HG03469 (cell line): Measurements from ENCODE around the gene PDE2A.

Source experiments
- ATAC-seq: cut with Tn5 transposase; IDR thresholded peaks from one replicate; pipeline ENCODE4 v1.9.1; 2021; ENCODE audit warnings: mild to moderate bottlenecking, moderate library complexity, moderate number of reproducible peaks; ENCODE audit not compliant: unreplicated experiment

Gene PDE2A

DNA sequence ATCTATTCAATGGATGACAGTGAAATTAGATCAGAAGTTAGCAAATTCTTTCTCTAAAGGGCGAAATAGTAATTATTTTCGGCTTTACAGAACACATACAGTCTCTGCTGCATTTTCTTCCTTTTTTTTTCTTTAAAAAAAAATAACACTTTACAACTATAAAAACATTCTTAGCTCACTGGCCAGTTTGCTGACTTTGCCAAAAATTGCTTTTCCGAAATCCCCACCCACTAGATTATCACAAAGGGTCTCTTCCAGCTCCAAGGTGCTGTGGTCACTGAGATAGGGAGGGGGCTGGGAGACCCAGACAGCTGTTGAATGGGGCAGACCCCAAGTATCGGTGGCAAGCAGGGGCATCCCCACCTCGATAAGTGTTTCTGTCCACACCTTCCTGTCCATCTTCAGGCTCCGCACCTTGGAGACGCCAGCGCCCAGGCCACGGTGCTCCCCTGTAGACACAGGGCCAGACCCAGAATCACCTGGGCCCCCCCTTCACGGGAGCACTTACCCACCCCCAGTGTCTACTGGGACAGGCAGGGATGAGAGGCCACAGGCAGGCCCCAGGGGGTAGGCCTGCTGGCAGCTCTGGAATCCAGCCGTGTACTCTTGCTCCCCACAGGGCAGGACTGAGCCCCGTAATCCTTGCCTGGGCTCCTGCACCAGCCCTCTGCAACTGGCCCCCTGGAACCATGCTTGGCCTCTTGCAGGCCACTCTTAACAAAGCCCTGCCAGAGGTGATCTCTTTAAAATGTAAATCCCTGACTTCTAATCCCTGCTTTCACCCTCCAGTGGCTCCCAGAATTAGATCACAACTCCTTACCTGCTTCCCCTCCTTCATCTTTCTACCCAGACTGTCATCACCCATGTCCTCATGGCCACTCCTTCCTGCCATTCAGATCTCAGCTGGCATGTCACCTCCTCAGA lies 31.5 kb upstream of the PDE2A start:
- ATAC-seq: no peak

DNA sequence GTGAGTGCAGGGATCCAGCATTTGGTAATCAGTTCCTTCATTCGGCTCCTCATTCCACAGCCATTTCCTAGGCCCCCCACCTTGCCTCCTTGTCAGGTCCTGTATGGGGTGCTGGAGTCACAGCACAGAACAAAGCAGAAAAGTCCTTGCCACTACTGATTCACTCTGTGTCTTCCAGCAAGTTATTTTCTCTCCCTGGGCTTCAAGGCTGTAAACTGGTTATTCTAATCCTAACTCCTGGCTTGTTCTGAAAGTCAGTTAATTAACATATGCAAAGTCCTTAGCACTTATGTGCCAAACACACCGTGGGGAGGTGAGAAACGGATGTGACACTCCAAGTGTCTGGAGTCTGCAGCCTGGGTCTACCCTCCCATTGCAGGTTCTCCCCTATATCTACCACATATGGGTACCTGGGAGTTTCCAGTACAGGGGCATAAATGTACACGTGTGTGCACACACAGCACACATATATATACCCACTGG lies 30.6 kb upstream of the PDE2A start:
- ATAC-seq: no peak

GRCh38 chr11:72704028-72704782 lies 30.0 kb upstream of the PDE2A start:
- ATAC-seq: no peak

DNA sequence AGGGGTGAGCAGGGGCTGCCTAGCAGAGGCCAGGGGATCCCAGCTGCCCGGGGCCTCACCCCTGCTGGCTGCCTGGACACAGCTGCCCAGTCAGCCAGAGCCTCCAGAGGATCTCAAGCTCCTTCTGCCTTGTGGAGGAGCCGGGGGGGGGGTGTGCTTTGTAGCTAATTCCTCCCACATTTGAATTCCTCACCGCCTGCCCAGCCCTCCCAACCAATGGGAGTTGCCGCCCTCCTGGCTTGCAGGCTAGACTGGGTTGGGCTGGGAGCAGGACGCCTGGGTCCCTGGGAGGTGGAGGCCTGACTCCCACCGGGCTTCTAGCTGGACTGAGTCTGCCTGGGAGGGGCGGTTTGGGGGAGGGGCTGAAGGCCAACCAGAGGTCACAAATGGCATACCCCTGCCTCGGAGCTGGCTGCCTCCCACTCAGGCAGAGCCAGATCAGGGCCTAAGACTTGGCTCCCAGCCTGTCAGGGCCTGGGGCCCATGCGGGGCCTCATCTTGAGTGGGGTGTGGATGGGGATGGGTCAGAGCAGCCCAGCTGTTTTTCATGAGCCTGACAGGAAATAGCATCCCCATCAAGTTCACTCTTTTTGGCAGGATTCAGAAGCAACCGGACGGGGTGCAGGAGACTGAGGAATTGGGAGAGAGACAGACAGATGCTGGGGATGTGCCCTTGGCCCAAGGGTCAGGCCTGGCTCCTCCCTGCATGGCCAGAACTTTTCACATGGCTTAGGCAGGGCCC lies 29.2 kb upstream of the PDE2A start:
- ATAC-seq: no peak

DNA sequence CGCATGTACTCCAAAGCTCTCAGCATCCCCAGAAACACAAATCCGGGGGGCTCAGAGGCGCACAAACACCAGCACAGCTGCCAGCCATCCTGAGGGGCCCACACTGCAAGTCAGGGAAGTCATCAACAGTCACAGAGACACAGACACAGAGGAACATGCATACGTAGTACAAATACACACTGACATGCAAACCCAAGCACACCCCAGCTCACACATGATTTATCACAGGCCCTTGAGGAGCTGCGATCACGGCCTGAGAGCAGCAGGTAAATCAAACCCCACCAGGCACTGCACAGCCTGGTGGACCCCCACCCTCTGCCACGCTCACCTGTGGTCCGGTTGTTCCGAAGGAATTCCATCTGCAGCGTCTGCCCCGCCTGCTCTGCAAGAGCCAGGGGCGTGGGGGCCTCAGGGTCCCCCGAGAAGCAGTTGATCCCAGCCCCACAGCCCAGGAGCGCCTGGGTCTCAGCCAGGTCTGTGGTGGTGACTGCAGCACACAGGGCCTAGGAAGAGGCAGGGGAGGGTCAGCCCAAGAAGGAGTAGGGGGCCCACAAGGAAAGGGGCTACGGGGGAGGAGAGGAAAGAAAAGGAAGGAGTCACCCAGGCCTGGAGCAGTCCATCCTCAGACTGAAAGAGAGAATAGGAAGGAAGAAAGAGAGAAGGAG lies 28.5 kb upstream of the PDE2A start:
- no peak for ATAC-seq

DNA sequence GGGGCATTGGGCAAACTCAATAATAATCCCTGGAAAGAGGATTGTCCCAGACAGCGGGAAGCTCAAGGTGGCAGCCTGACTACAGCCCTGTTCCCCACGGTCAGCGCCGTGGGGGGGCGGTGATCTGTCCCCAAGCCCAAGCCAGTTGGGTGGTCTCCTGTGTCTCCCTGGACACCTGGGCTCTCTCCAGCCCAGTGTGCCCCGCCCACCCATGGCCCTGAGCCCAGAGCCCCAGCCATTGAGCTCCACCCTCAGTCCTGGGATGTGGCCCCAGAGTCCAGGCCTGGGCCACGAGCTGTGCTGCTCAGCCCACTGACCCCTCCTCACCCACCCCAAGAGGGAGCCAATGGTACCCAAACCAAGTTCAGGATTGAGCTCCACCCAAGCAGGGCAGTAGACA lies 27.9 kb upstream of the PDE2A start:
- ATAC-seq: no peak

GRCh38 chr11:72701466-72701865 lies 27.2 kb upstream of the PDE2A start:
- no peak for ATAC-seq

DNA sequence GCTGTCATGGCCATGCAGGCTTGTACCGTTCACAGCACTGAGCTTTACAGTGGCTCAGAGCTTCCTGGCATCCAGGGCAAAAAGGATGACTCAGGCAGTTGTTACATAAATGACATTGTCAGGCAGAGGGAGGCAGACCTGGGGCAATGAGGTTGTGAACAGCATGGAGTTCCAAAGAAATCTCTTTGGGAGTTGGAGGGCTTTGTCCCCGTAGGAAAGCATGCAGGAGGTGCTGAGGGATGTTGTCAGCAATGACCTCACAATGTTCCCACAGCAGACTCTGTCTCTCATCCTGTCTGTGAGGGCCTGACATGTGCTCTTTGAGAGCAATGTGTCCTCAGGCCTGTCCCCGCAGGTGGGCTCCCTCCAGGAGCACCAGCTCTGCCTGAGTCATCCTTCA lies 25.9 kb upstream of the PDE2A start:
- no peak for ATAC-seq

- ATAC-seq: no peak
Observed at GRCh38 chr11:72697814-72698213, 23.6 kb upstream of the PDE2A start.

DNA sequence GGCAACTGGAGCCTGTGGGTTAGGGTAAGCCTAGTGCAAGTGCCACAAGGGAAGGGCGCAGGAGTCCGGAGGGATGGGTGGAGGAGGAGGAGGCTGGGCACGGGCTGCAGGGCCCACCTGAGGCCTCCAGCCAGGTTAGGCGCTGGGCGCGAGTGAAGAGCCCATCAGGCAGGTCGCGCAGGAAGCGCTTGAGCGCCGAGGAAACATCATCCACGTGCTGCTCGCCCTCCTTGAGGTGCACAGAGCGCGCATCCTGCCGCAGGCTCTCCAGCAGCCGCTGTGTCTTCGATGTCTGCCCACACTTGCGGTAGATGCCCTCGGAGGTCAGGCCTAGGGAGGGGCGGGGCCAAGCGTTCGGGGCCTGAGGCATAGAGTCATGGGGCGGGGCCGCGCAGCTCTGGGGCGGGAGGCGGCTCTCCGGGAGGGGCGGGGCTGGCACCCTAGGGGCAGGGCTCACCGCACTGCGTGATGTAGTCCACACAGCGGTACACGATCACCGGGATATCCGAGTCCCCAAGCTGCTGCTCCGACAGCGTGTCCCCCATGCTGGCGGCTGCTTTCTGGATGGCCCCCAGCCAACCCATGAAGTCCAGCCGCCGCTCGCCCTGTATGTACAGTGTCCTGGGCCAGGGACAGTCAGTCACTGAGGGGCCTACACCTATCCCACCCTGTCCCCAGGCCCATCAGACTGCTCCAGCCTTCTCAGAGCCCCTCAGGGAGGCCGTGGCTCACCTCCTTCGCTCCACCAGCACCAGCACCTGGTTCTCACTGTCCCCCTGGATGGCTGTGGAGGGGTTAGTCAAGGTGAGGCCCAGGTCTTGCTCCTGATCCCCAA lies 22.9 kb upstream of the PDE2A start:
- no peak for ATAC-seq

GRCh38 chr11:72695354-72695753 lies 21.1 kb upstream of the PDE2A start:
- no peak for ATAC-seq

DNA sequence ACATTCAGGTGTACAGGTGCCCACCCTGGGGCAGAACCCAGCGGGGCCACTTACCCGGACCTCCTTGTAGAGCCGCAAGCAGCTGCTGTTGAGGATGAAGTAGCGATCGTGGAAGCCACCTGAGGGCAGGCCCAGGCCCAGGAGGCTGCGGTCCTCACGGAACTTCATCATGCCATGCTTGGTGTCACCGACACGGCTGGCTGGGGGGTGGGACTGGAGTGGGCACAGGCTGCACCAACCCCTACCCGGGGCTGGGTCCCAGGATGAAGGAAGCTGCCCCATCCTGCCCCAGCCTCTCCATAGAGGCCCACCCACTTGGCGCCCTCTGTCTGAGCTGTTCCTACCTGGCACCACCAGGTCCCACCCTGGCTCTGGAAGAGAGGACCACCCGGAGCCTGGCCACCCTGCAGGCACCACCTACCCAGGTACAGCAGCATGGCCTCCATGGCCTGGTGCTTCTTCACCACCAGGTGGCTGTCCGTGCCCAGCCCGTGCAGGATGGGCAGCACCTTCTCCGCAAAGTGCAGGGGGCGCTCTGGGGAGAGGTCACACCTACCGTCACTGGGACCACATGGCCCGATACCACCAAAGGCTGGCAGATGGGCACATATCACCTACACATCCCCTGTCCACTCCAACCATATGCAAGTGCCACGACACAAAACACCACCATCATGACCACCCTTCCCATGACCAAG lies 19.2 kb upstream of the PDE2A start:
- no peak for ATAC-seq

GRCh38 chr11:72692498-72693237 lies 18.4 kb upstream of the PDE2A start:
- no peak for ATAC-seq

DNA sequence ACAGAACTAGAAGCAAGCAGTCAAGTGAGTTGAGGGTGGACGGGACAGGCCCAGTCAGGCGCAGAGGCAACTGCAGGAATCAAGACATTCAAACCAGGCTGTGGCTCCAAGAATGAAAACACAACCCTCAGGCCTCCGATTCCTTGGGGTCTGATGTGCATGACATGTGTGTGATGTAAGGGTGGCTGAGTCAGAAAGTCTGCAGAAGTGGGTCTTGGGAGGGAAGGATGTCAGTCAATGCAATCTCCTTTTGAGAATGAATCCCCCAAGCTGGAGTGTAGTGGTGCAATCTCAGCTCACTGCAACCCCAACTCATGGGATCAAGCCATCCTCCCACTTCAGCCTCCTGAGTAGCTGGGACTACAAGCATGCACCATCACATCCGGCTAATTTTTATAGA lies 15.9 kb upstream of the PDE2A start:
- ATAC-seq: no peak

GRCh38 chr11:72688929-72689328 lies 14.7 kb upstream of the PDE2A start:
- no peak for ATAC-seq

DNA sequence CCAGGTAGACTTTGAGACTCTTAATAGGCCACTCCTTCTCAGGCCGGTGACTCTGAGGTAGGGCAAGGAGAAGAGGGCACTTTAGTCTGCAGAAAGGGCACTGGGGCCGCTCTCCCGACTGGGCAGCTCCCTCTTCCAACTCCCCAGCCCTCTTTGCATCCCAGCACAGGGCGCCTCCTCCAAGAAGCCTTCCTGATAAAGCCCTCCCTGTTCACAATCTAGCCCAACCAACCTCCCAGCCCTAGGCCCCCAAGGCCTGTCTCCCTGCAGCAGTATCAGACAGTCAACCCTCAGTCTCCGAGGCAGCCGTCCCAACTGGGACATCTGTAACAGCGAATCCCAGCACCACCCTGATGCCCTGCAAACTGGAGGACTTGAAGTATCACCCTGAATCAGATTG lies 14.3 kb upstream of the PDE2A start:
- ATAC-seq: no peak

DNA sequence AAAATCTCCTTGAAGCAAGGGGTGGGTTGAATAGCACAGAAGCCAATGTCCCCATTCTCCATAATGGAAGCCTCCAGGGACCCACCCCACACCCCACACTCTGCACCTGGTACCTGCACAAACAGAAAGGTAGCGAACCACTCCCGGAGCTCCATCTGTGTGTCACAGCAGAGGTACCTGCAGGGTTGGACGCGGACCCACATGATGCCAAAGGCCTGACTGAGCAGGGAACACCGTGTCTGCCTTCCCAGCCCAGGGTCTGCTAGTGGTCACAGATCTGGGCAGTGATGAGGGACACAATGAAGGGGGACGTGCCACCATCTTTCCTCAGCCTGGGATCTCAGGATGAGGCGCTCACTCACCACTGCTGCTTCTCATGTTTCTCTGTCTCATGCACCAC lies 13.1 kb upstream of the PDE2A start:
- ATAC-seq: no peak

GRCh38 chr11:72686639-72687220 lies 12.5 kb upstream of the PDE2A start:
- ATAC-seq: no peak
